GM19438 (cell line): ENCODE data around the gene SDK1.

Source experiments
- ATAC-seq: cut with Tn5 transposase; IDR thresholded peaks from one replicate; pipeline ENCODE4 v1.9.1; 2021; ENCODE audit warnings: low read depth; ENCODE audit not compliant: unreplicated experiment

Gene SDK1

DNA sequence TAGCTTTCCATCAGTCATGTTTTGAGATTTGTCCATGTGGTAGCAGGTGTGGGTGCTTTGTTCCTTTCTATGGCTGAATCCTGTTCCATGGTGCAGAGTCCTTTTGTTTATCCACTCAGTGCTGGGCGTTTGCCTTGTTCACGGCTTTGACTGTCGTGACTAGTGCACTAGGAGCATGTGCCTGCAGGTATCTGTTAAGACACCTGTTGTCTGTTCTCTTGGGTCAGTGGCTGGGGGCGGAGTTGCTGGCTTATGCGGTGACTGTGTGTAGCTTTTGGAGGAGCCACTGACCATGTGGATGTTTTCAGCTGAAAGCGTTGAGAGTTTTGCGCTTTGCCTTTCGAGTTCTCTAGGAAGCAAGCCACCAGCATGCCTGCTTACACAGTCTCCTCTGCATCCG is 807.9 kb downstream of the SDK1 start:
- ATAC-seq: no peak

DNA sequence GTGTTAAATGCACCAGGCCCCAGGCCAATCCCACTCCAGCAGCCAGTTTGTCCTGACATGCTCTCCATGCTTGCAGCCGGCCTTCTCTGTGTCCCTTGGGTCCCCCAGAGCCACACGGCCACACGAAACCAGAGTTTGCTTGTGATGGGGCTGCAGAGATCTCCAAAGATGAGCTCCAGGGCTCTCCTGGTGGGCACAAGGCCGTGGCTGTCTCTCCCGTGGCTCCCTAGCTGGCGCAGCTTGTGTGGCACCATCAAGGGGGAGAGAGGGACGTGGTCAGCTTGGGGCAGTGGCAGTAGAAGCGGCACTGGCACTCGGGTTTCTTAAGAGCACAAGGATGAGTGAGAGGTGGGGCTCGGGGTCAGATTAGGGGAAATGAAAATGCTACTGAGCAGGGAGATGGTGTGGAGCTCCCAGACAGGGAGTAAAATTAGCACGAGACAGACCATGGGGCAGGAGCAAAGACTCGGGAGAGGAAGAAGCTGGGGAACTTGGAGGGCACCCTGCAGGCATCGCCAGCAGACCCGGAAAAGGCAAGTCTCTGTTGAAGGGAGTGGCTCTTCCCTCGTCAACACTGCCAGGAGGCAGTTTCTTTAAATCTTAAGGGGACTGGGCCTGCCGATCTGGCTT is 808.5 kb downstream of the SDK1 start:
- no peak for ATAC-seq

DNA sequence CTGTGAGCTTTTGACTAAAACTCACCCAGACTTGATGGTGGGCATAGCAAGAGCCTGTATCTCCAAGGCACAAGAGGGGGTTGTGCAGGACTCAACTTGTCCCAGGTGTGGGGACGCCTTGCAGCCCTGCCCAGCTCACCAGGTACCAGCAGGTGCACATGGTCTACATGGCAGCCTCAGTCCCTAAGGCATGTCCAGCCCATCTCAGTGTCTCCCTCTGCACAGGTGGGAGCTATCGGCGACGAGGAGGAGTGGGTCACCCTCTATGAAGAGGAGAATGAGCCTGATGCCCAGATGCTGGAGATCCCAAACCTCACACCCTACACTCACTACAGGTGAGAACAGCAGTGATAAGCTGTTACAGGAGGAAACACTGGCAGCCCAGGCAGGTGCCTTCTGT is 809.4 kb downstream of the SDK1 start:
- ATAC-seq: no peak

DNA sequence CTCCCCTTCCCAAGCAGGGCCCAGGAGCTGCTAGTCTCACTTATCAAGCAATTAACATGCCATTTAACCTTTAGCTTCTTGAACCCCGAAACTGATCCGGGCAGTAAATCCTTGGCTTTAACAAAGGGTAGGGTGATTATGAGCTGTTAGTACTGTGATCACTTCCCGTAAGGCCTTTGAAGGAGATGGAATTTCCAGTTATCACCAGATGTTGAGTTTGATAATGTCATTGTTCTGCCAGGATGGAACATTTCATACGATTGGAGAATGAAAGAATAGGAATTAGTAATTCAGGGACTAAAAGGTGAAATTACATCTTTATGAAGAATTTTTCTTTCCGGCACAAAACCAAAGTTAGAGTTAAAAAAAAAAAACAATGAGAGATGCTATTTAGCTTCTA is 810.1 kb downstream of the SDK1 start:
- no peak for ATAC-seq

DNA sequence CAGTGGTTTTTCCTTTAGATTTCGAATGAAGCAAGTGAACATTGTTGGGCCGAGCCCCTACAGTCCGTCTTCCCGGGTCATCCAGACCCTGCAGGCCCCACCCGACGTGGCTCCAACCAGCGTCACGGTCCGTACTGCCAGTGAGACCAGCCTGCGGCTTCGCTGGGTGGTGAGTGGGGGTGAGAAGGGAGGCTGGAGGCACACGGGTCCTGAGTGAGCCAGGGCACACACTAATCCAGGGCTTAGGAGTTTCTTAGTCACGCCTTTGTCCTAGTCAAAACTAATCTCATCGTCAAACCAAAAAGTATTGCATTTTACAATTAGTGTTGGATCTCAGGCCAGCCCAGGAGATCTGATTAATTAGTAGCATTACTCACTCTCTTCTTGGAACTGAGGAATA is 812.2 kb downstream of the SDK1 start:
- ATAC-seq: no peak

DNA sequence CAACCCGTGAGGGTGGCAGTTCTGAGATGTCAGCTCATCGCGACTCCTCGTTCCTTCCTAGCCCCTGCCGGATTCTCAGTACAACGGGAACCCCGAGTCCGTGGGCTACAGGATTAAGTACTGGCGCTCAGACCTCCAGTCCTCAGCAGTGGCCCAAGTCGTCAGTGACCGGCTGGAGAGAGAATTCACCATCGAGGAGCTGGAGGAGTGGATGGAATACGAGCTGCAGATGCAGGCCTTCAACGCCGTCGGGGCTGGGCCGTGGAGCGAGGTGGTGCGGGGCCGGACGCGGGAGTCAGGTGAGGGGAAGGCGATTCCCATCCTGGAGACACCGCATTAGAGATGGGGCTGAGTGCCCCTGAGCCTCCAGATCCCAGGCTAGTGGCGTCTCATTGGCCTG is 812.9 kb downstream of the SDK1 start:
- no peak for ATAC-seq

DNA sequence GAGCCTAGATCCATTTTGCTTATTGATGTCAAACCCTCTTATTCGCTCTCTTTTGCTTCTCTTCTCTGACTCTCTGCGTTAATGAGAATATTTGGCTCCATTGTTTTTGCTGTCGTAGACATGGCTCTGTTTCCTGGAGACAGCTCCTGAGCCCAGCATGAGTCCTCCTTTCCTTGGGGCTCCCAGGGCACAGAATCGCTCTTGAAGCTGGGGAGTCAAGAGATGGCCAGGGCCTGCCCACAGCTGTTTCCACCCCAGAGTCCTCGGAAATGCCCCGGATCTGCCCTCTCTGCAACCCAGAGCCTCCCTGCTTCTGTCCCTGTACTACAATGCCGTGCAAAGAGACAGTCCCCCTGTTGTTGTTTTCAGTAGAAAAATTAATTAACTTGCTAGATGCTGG is 814.4 kb downstream of the SDK1 start:
- ATAC-seq: no peak

DNA sequence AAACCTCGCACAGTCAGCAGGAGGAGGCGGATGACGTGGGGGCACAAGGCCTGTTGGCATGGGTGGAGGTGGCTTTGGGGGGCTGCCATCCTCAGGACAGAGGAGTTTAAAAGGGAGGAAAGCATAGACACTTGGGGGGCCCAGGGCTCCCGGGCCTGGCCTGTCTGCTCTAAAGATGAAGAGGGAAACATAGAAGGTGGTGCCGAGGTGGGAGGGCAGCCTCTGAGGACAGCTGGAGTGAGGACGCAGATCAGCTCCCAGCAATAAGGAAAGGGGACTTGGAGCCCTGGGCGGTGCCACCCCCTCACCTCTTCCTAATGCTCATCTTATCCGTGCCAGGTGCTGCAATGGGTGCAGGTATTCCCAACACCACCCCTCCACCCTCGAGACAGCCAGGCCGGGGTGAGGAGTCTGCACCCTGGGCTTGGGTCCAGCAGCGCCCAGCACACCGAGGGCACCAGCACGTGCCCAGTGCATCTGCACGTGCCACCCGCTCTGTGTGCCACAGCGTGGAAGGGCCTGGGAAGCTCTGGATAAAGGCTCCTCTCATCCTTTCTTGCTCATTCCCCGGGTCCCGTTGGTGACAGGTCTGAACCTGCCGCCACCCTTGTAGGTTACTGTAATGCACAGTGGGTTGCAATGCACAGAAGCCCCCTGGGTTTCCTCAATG is 815.0 kb downstream of the SDK1 start:
- no peak for ATAC-seq

DNA sequence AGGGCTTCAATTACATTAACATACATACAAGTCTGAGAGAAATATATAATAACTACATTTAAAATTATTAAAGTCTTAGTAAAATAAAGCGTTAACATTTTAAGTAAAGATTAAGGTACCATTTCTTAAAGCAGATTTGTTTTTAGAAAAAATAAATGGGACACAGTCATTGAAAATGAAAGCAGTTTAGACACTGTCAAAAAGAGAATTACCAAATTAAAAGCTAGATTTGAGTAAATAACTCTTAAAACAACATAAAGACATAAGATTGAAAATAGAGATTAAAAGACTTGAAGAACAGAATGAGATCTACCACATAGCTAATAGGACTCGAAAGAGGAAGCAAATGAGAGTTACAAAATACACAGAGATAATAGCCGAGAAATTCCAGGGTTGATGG is 818.8 kb downstream of the SDK1 start:
- ATAC-seq: no peak

DNA sequence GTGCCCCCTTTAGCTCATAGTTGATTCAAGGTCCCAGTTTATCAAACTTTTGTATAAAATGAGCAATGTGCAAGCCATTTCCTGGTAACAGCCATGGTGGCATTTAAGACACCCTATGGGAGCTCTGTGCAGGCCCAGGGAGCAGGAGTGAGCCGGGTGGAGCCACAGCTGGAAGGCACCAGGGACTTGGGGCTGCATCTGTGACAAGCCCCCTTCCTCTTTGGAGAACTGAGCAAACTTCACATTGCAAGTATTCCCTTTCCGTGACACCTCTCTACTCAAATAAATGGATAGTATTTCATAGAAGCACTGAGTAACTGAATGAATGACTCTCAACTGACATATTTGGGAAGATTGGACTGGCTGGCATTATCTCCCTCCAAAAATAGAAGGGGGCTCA is 822.3 kb downstream of the SDK1 start:
- no peak for ATAC-seq

DNA sequence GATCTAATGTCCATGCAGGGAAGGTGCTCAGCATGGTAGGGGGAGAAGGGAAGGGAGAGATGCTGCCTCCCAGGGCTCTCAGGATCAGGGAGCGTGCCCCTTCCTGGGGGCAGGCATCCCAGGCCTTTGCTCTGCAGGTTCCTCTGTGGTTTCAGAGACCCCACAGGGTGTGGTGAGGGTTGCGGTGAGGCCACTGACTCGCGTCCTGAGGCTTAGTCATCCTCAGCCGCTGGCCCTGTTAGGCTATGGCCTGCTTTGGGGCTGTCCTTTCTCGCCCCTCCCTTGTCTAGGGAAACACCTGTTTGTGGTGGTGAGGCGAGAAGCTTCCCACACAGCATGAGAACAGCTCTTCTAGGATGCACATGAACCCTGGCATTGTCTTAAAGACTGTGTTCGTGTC is 822.8 kb downstream of the SDK1 start:
- ATAC-seq: no peak

DNA sequence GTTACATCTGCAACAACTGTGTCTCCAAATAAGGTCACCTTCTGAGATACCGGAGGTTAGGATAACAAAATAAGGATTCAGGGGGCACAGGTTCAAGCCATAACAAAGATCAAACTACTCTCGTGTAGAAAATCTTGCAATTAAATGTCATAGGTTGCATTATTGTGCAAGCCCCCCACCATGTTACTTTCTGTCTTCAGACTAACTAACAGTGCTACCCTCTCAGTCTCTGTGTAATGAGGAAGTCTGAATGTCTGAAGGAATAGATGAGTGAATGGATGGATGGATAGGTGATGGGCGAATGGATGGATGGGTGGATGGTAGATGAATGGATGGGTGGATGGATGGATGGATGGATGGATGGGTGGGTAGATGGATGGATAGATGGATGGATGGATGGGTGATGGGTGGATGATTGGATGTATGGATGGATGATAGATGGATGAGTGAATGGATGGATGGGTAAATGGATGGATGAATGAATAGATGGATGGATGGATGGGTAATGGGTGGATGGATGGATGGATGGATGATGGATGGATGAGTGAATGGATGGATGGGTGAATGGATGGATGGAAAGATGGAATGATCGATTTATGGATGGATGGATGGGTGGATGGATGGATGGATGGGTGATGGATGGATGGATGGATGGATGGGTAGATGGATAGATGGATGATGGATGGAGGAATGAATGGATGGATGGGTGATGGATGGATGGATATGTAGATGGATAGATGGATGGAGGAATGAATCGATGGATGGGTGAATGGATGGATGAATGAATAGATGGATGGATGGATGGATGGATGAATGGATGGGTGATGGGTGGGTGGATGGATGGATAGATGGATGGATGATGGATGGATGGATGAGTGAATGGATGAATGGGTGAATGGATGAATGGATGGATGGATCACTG is 823.8 kb downstream of the SDK1 start:
- no peak for ATAC-seq

DNA sequence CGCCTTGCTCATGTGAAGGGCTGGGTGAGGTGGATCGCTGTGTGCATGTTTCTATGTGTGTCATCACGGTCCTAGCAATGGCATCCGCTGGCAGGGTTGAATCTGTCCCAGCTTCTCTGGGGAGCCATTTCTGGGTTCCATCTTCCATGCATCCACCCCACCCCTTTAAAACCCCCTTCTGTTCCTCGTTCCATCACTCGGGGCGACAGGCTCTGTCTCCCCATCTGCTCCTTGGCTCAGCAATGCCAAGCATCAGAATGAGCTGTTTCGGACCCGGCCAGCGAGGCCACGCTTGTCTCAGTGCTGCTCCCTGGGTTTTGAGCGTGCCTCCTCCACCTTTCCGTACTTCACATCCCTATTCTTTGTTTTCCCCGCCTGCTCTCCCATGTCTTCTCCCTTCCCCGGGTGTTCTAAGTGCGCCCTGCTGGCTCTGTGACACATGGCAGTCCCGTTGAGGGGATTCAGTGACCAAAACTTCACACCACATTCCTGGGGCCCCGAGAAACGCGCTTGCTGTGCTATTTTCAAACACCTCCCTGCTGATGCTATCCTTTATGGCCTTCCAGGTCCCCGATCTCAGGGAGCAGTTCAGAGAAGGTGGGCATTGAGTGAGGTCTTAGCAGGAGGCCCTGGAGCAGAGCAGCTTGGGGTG is 827.0 kb downstream of the SDK1 start:
- no peak for ATAC-seq

DNA sequence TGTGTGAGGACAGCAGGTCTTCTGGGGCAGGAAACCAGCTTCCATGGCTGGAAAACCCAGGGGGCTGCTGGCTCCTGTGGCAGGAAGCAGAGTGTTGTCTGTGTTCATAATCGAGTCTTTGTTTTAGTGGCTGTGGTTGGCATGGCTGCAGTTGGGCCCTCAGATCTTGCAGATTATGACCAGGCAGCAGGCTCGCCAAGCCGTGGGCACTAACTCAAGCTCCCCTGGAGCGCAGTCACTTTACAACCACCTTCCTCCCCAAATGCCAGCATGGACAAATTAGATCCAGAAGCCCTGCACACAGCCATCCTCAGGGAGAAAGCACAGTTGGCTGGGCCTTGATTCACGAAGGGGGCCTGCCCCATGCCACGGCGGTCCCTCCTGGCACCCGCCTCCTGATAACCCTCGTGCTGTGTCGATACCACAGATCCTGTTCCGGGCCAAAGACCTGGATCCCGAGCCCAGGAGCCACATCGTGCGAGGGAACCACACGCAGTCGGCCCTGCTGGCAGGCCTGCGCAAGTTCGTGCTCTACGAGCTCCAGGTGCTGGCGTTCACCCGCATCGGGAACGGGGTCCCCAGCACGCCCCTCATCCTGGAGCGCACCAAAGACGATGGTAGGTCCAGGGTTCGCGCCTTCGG is 828.5 kb downstream of the SDK1 start:
- ATAC-seq: no peak

DNA sequence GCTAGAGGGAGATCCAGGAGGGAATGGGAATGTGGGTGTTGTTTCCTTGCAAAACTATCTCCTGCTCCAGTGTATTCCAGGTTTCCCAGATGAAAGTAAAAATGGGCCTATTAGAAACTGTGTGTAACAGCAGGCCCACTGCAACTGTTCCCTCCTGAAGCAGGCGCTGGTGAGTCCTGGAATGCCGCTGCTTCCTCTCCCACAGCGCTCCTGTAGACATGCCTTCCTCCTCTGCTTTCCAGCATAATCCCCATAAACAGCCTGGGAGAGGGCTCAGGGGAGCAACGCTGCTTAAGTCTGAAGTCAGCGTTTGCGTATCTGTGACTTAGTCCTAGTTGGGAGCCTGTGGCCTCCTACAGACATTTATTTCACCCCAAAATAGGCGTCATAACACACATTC is 830.0 kb downstream of the SDK1 start:
- no peak for ATAC-seq

DNA sequence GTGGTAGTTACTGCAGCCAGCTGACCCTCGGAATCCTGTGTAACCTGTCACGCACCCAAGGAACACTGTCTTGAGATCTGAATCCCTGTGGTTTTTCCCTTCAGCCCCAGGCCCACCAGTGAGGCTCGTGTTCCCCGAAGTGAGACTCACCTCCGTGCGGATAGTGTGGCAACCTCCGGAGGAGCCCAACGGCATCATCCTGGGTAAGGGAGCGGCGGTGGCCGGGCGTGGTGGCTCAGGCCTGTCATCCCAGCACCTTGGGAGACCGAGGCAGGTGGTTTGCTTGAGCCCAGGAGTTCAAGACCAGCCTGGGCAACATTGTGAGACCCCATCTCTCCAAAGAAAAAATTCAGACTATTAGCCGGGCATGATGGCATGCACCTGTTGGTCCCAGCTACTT is 831.2 kb downstream of the SDK1 start:
- ATAC-seq: no peak

DNA sequence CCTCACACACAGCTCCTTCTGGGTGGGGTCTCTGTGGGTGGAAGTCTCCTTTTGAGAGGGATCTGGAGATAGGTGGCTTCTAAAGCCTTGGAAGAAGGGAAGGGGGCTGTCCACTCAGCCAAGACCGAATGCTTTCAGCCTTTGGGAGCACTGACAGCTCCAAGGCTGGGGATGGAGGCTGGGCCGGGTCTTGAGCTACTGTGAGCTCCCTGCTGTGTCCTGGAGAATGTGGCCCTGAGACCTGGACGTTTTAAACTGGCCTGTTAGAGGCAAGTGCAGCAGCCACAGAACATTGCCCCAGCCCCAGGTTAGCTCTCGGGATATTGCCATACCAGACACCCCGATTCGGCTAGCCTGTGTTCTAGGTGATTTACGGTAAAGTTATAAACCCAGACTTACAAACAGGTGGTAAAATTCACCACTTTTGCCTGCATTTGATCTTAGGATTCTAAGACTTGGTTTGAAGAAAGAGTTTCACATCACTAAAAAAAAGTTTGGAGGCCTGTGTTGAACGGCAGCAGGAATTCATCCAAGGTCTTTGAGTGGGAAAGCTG is 832.5 kb downstream of the SDK1 start:
- no peak for ATAC-seq

DNA sequence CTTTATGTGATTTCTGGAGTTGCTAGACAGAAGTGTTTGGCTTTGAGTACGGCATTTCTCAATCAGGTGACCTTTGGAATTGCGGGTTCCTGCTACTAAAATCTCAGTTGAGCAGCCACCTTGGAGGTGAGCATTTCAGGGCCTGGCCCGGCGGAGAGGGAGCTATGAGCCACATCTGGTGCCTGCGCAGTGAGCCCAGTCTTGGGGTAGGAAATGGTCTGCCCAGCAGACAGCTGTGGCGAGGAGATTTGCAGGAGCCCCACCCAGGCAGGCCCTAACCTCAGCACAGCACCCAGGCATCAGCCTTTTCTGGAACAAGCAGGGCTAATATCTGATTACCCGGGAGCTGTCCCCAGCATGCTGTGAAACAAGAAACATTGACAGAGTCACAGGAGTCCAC is 833.2 kb downstream of the SDK1 start:
- ATAC-seq: no peak

DNA sequence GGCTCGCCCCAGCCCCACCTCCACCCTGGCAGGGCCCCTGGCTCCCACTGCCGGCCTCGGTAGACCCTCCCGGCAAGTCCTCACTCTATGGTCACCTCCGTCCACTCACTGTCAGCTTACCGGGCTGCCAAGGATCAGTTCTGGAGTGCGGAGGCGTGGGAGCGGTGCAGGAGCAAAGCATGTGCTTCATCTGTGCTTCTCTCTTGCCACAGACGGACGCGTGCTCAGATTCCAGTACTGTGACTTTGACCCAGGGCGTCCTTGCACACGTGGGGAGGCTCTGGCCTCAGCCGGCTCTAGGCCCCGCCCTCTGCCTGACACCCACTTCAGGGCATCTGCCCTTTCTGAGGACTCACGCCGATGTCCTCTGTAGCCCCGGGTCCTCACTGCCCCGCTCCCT is 833.6 kb downstream of the SDK1 start:
- no peak for ATAC-seq

DNA sequence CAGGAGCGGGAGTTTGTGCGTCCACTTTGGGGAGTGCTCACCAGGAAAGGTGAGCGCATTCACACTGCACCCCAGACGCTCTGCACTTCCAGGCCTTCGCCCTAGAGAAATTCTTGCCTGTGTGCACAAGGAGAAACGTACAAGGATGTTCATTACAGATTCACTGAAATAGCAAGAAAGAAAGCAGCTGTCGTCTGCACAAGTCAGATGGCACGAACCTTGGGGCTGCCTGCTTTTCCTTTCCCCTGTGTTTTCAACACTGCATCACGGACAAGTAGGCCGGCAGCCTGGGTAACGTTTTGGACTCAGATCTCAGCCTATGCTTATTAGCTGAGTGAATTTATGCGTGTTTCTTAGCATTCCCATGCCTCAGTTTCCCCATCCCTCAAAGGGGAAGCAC is 834.2 kb downstream of the SDK1 start:
- no peak for ATAC-seq
